NT2/D1 (cell line): ENCODE results near the gene SATB2.

Experiments
- SUZ12 ChIP-seq: IDR thresholded peaks from 2 replicates; pipeline ENCODE4 v1.6.1; 2011; ENCODE audit not compliant: insufficient read length, insufficient read depth; ENCODE audit errors: extremely low read depth
- ZNF274 ChIP-seq: IDR thresholded peaks from 2 replicates; pipeline ENCODE4 v1.6.1; 2011; ENCODE audit warnings: mild to moderate bottlenecking, low read depth, low read length

DNA sequence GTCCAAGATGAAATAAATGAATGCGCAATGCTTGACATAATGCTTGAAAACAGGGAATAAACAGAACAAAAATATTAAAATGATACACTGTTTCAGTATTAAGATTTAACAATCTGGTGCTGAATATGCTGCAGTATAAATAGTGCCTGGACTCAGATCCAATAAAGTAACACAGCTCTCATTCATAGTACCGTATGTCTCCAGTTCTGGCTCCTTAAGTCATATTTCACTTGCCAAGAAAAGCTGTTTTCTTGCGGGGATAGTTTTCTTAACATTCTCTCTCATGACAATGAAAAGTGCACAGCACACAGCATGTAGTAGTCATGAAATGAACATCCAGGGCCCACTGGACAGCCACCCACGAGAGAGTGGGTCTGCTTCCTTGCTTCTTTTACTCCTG, 74.7 kb downstream of the SATB2 start:
- no peak for TF ChIP-seq SUZ12
- TF ChIP-seq ZNF274: no peak
